Neural progenitor cell (in vitro differentiated cells): ENCODE measurements around the gene EPHA5. TPM values are rescaled to one million over a fixed set of nuclear protein-coding genes. Genes with fewer than 3 reads are reported as not detected.
A peak's percentile ranks its signal among the peaks of the same experiment; 100 is the strongest.

ENCODE experiments used
- DNase-seq: peaks from one replicate; pipeline ENCODE4 v3.0.0-alpha.2; 2016; ENCODE audit warnings: low spot score
- H2AFZ ChIP-seq: fragments of 200-600 bp; sonication (generic); replicated peaks from 2 replicates; pipeline ENCODE4 v1.6.1; 2016; ENCODE audit warnings: antibody characterized with exemption
- H3F3A ChIP-seq: fragments of 200-600 bp; sonication (generic); 2 replicates; pipeline ENCODE4 v1.6.1; 2016; ENCODE audit warnings: antibody characterized with exemption, low read depth
- H3K27ac ChIP-seq: fragments of 200-600 bp; sonication (generic); 2 replicates; pipeline ENCODE4 v1.5.1; 2016; ENCODE audit warnings: mild to moderate bottlenecking
- H3K27me3 ChIP-seq: fragments of 200-600 bp; sonication (generic); 2 replicates; pipeline ENCODE4 v1.6.1; 2016; ENCODE audit warnings: mild to moderate bottlenecking, moderate library complexity
- H3K36me3 ChIP-seq: fragments of 200-600 bp; sonication (generic); 2 replicates; pipeline ENCODE4 v1.5.1; 2016
- H3K4me1 ChIP-seq: fragments of 200-600 bp; sonication (generic); 2 replicates; pipeline ENCODE4 v1.6.1; 2016; ENCODE audit warnings: mixed run types
- H3K4me2 ChIP-seq: fragments of 200-600 bp; sonication (generic); 2 replicates; pipeline ENCODE4 v1.6.1; 2016
- H3K4me3 ChIP-seq: fragments of 200-600 bp; sonication (generic); 2 replicates; pipeline ENCODE4 v1.5.1; 2016
- H3K79me2 ChIP-seq: fragments of 200-600 bp; sonication (generic); 2 replicates; pipeline ENCODE4 v1.6.1; 2016; ENCODE audit warnings: low read depth
- H3K9ac ChIP-seq: fragments of 200-600 bp; sonication (generic); 2 replicates; pipeline ENCODE4 v1.6.1; 2016
- H3K9me3 ChIP-seq: fragments of 200-600 bp; sonication (generic); 2 replicates; pipeline ENCODE4 v1.5.1; 2016; ENCODE audit warnings: low read depth
- H4K20me1 ChIP-seq: fragments of 200-600 bp; sonication (generic); 2 replicates; pipeline ENCODE4 v1.6.1; 2016; ENCODE audit warnings: low read depth
- H3K27ac Mint-ChIP-seq: 3 replicates; pipeline ENCODE4 v1.8.0; 2021; ENCODE audit warnings: mixed read lengths
- H3K27me3 Mint-ChIP-seq: 2 replicates; pipeline ENCODE4 v1.8.0; 2022; ENCODE audit warnings: low read depth, mild to moderate bottlenecking, inconsistent platforms, moderate library complexity, mixed read lengths; ENCODE audit not compliant: insufficient read depth
- H3K36me3 Mint-ChIP-seq: 3 replicates; pipeline ENCODE4 v1.8.0; 2021; ENCODE audit warnings: mixed read lengths
- H3K4me1 Mint-ChIP-seq: 3 replicates; pipeline ENCODE4 v1.8.0; 2021; ENCODE audit warnings: mixed read lengths
- H3K4me3 Mint-ChIP-seq: 3 replicates; pipeline ENCODE4 v1.8.0; 2021; ENCODE audit warnings: mild to moderate bottlenecking, moderate library complexity, mixed read lengths
- H3K9me3 Mint-ChIP-seq: 3 replicates; pipeline ENCODE4 v1.8.0; 2020; ENCODE audit warnings: mixed read lengths
- EZH2 ChIP-seq: fragments of 200-600 bp; sonication (generic); IDR thresholded peaks from 2 replicates; pipeline ENCODE4 v1.6.1; 2017; ENCODE audit warnings: antibody characterized with exemption, mild to moderate bottlenecking, moderate library complexity
- EZH2phosphoT487 ChIP-seq: fragments of 200-600 bp; sonication (generic); IDR thresholded peaks from 2 replicates; pipeline ENCODE4 v1.6.1; 2017; ENCODE audit warnings: antibody characterized with exemption
- total RNA-seq: library from RNA; depleted of rRNA; stranded (reverse); fragments of >200 nt; gene quantifications from 2 replicates; pipeline ENCODE4 v1.2.3, GENCODE V29; 2015; ENCODE audit warnings: low replicate concordance
- TF ChIP-seq, protein P1 (sequence below): fragments of 200-600 bp; sonication (generic); IDR thresholded peaks from 2 replicates; pipeline ENCODE4 v1.5.1; 2017; ENCODE audit warnings: antibody characterized with exemption, mild to moderate bottlenecking

Gene EPHA5
- total RNA-seq, 1 donor from 2014 or later = not detected

- Histone ChIP-seq H3K9me3 (no peaks in the 10 kb centered on the region), H3K27ac (no peak overlapping the region), H3K4me3 (no peak overlapping the region), H4K20me1 (peaks cover 15% of the 10 kb centered on the region), H3K27me3 (peaks cover 53% of the 10 kb centered on the region), H3K79me2 (no peaks in the 10 kb centered on the region), H3F3A (peaks cover 14% of the 10 kb centered on the region), H3K4me2 (peak overlapping the region; percentile 38), H3K4me1 (peaks cover 27% of the 10 kb centered on the region), H3K9ac (no peak overlapping the region), H3K36me3 (no peaks in the 10 kb centered on the region), H2AFZ (no peak overlapping the region)
- Mint-ChIP-seq H3K27me3 (peaks cover 30% of the 10 kb centered on the region), H3K4me1 (peaks cover 26% of the 10 kb centered on the region), H3K4me3 (no peak overlapping the region), H3K36me3 (no peaks in the 10 kb centered on the region), H3K27ac (no peak overlapping the region), H3K9me3 (no peaks in the 10 kb centered on the region)
- DNase-seq = peak; percentile 68
- TF ChIP-seq EZH2 (peak; percentile 18), EZH2phosphoT487 (no peak)
Observed at GRCh38 chr4:65665771-65666523, 4.3 kb downstream of the EPHA5 start.

- Histone ChIP-seq H3K36me3 (no peaks in the 10 kb centered on the region), H3K4me1 (peaks cover 16% of the 10 kb centered on the region), H2AFZ (no peak overlapping the region), H3K27ac (no peak overlapping the region), H3F3A (no peaks in the 10 kb centered on the region), H3K4me2 (no peak overlapping the region), H3K27me3 (peaks cover 9% of the 10 kb centered on the region), H3K79me2 (no peaks in the 10 kb centered on the region), H3K4me3 (no peak overlapping the region), H3K9ac (no peak overlapping the region), H3K9me3 (no peaks in the 10 kb centered on the region), H4K20me1 (no peaks in the 10 kb centered on the region)
- peaks cover 3% of the 10 kb centered on the region for H3K27me3 Mint-ChIP-seq
- TF ChIP-seq, protein P1, sequence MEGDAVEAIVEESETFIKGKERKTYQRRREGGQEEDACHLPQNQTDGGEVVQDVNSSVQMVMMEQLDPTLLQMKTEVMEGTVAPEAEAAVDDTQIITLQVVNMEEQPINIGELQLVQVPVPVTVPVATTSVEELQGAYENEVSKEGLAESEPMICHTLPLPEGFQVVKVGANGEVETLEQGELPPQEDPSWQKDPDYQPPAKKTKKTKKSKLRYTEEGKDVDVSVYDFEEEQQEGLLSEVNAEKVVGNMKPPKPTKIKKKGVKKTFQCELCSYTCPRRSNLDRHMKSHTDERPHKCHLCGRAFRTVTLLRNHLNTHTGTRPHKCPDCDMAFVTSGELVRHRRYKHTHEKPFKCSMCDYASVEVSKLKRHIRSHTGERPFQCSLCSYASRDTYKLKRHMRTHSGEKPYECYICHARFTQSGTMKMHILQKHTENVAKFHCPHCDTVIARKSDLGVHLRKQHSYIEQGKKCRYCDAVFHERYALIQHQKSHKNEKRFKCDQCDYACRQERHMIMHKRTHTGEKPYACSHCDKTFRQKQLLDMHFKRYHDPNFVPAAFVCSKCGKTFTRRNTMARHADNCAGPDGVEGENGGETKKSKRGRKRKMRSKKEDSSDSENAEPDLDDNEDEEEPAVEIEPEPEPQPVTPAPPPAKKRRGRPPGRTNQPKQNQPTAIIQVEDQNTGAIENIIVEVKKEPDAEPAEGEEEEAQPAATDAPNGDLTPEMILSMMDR = no peak
- no peak for TF ChIP-seq EZH2phosphoT487
- no peak overlapping the region for H3K27ac Mint-ChIP-seq
- H3K4me3 Mint-ChIP-seq = no peak overlapping the region
- DNase-seq = no peak
- H3K36me3 Mint-ChIP-seq = no peaks in the 10 kb centered on the region
- no peaks in the 10 kb centered on the region for H3K9me3 Mint-ChIP-seq
- H3K4me1 Mint-ChIP-seq = peaks cover 17% of the 10 kb centered on the region
Observed at GRCh38 chr4:65661471-65661870, 8.8 kb downstream of the EPHA5 start.

DNA sequence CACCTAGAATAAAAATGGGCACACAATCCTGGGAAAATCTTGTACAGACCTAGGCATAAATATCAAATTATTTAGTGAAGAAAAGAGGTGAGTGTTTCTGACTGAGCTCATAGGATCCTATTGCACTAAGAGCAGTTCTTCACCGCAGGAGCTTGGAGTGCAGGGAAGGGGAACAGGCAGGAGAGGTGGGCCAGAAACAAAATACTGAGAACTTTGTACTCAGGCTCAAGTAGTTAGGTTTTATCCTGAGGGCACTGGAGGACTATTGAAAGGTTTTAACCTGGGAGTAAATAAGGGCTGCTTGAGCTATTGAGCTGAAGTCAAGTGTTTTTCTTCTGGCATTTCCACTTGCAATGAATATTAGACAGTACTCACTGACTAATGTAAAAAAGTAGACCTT is 12.2 kb downstream of the EPHA5 start:
- peaks cover 16% of the 10 kb centered on the region for H3K4me1 Mint-ChIP-seq
- H3K36me3 Mint-ChIP-seq = no peaks in the 10 kb centered on the region
- Histone ChIP-seq H2AFZ (no peak overlapping the region), H3K4me3 (no peak overlapping the region), H3K4me2 (no peak overlapping the region), H4K20me1 (no peaks in the 10 kb centered on the region), H3K9me3 (no peaks in the 10 kb centered on the region), H3K79me2 (no peaks in the 10 kb centered on the region), H3K4me1 (peaks cover 5% of the 10 kb centered on the region), H3K27me3 (no peaks in the 10 kb centered on the region), H3K36me3 (no peaks in the 10 kb centered on the region), H3K9ac (no peak overlapping the region), H3F3A (no peaks in the 10 kb centered on the region), H3K27ac (no peak overlapping the region)
- no peaks in the 10 kb centered on the region for H3K9me3 Mint-ChIP-seq
- H3K27ac Mint-ChIP-seq = no peak overlapping the region
- no peak overlapping the region for H3K4me3 Mint-ChIP-seq
- DNase-seq = peak; percentile 32
- H3K27me3 Mint-ChIP-seq = peaks cover 3% of the 10 kb centered on the region
- TF ChIP-seq EZH2phosphoT487 (no peak), EZH2 (no peak)

- Histone ChIP-seq H3F3A (no peaks in the 10 kb centered on the region), H3K27ac (no peak overlapping the region), H3K4me3 (no peak overlapping the region), H3K4me1 (peaks cover 5% of the 10 kb centered on the region), H3K27me3 (no peaks in the 10 kb centered on the region), H3K79me2 (no peaks in the 10 kb centered on the region), H4K20me1 (no peaks in the 10 kb centered on the region), H3K4me2 (no peak overlapping the region), H3K9me3 (no peaks in the 10 kb centered on the region), H2AFZ (no peak overlapping the region), H3K36me3 (no peaks in the 10 kb centered on the region), H3K9ac (no peak overlapping the region)
- no peak for DNase-seq
- peaks cover 18% of the 10 kb centered on the region for H3K4me1 Mint-ChIP-seq
- no peak overlapping the region for H3K27ac Mint-ChIP-seq
- H3K4me3 Mint-ChIP-seq = no peak overlapping the region
- H3K9me3 Mint-ChIP-seq = no peaks in the 10 kb centered on the region
- TF ChIP-seq, protein P1 = no peak
- TF ChIP-seq EZH2phosphoT487 = no peak
- TF ChIP-seq EZH2 = no peak
- no peaks in the 10 kb centered on the region for H3K36me3 Mint-ChIP-seq
- peaks cover 2% of the 10 kb centered on the region for H3K27me3 Mint-ChIP-seq
Observed at GRCh38 chr4:65656008-65656407, 14.3 kb downstream of the EPHA5 start.
